AG04450 (cell line): Measurements from ENCODE around the gene NANOS3. TPM values are rescaled to one million over a fixed set of nuclear protein-coding genes. Genes with fewer than 3 reads are reported as not detected.

ENCODE experiments used
- CTCF ChIA-PET: fragments of 300-600, 350-600 bp; formaldehyde crosslinking; extraction: SDS; loops from one replicate; lab custom pipeline; 2022; ENCODE audit warnings: antibody characterized with exemption, inconsistent platforms; lab: Charles Lee
- POLR2A ChIA-PET: fragments of 350-600 bp; formaldehyde crosslinking; extraction: SDS; loops from one replicate; lab custom pipeline; 2021; ENCODE audit warnings: antibody characterized with exemption, inconsistent platforms; lab: Yijun Ruan, JAX
- DNase-seq: peaks from one replicate; pipeline ENCODE4 v3.0.0-alpha.2; 2011; ENCODE audit warnings: low read depth, low spot score
- H3K27ac ChIP-seq: one replicate; pipeline ENCODE4 v1.5.1; 2012; ENCODE audit warnings: low read depth, low read length, control low read depth
- H3K27me3 ChIP-seq: one replicate; pipeline ENCODE4 v1.6.0; 2012; ENCODE audit warnings: low read length; ENCODE audit not compliant: control insufficient read depth, insufficient read depth
- H3K4me3 ChIP-seq: 2 replicates; pipeline ENCODE4 v1.5.1; 2011; ENCODE audit warnings: mild to moderate bottlenecking, low read depth, low read length, control low read depth
- H3K9me3 ChIP-seq: 2 replicates; pipeline ENCODE4 v1.5.1; 2012; ENCODE audit warnings: low read length; ENCODE audit not compliant: control insufficient read depth, insufficient read depth
- CTCF ChIP-seq: IDR thresholded peaks from 2 replicates; pipeline ENCODE4 v1.5.1; 2011; ENCODE audit warnings: low read depth, low read length, control low read depth, inconsistent platforms
- polyA plus RNA-seq: library from polyadenylated mRNA; depleted of rRNA; stranded (reverse); fragments of >200 nt; gene quantifications from 2 replicates; pipeline ENCODE4 v1.2.3, GENCODE V29; 2011

Gene NANOS3
- polyA plus RNA-seq, 1 experiment, result 0.36 TPM

- CTCF ChIA-PET, result interaction anchor here (1.5 kb wide), 1 partner anchor 72 kb away, joined by 10 read pairs; no protein-coding TSS in a partner anchor
- no peak for TF ChIP-seq CTCF
- no peaks in the 10 kb centered on the region for H3K27me3 ChIP-seq
- DNase-seq, result no peak
- no peak overlapping the region for H3K4me3 ChIP-seq
- POLR2A ChIA-PET, result no interaction called here
- H3K27ac ChIP-seq, result no peak overlapping the region
- no peaks in the 10 kb centered on the region for H3K9me3 ChIP-seq
These were observed 20.4 kb upstream of the NANOS3 start for GRCh38 chr19:13856497-13856896.

- DNase-seq, result no peak
- CTCF ChIA-PET, result interaction anchor here (1.0 to 5.3 kb wide), 2 partner anchors 75 kb away, joined by 3 to 60 read pairs; no protein-coding TSS in a partner anchor
- Histone ChIP-seq H3K27ac (no peak overlapping the region), H3K9me3 (no peaks in the 10 kb centered on the region), H3K4me3 (no peak overlapping the region), H3K27me3 (no peaks in the 10 kb centered on the region)
- no peak for TF ChIP-seq CTCF
- POLR2A ChIA-PET, result interaction anchor here (0.9 kb wide), 1 partner anchor 11 kb away, joined by 3 read pairs; no protein-coding TSS in a partner anchor
These were observed 17.5 kb upstream of the NANOS3 start for GRCh38 chr19:13859361-13859880.

- POLR2A ChIA-PET, result interaction anchor here (0.6 to 4.0 kb wide), 8 partner anchors 10 to 147 kb away, joined by 3 to 33 read pairs (median 12); no protein-coding TSS in a partner anchor
- TF ChIP-seq CTCF, result no peak
- CTCF ChIA-PET, result interaction anchor here (0.8 to 5.3 kb wide), 3 partner anchors 8 to 77 kb away, joined by 4 to 60 read pairs (median 32); no protein-coding TSS in a partner anchor
These were observed 16.1 kb upstream of the NANOS3 start for GRCh38 chr19:13860679-13861391.

DNA sequence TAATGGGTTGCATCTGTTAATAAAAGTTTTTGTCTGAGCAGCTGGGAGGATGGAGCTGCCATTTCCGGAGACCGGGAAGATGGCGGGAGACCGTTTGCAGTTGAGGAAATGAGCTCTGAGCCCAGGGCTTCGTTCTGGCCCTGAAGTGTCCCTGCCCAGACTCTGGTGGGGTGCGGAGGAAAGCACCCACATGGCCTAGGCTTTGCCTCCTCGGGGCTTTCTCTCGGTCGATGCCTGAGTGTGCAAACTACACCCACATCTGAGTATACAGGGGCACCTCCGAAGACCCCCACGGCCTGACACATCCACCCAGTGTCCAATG lies 15.6 kb upstream of the NANOS3 start:
- ChIA-PET CTCF (interaction anchor here (0.8 to 5.3 kb wide), 4 partner anchors 8 to 77 kb away, joined by 4 to 60 read pairs (median 18); no protein-coding TSS in a partner anchor), POLR2A (interaction anchor here (0.6 to 4.0 kb wide), 8 partner anchors 11 to 146 kb away, joined by 3 to 33 read pairs (median 12); no protein-coding TSS in a partner anchor)
- no peak for TF ChIP-seq CTCF
- peak overlapping the region; percentile 49 for H3K4me3 ChIP-seq
- no peaks in the 10 kb centered on the region for H3K9me3 ChIP-seq
- H3K27me3 ChIP-seq, result no peaks in the 10 kb centered on the region
- peak overlapping the region; percentile 90 for H3K27ac ChIP-seq
- DNase-seq, result no peak

More at GRCh38 chr19:13860679-13861391, 16.1 kb upstream of the NANOS3 start:
- Histone ChIP-seq H3K27ac (no peak overlapping the region), H3K4me3 (no peak overlapping the region), H3K9me3 (no peaks in the 10 kb centered on the region), H3K27me3 (no peaks in the 10 kb centered on the region)
- no peak for DNase-seq
